ENCODE measurements around the gene PNKD.
A peak's percentile ranks its signal among the peaks of the same experiment; 100 is the strongest.
"Not testable (repeated sequence)": the region's sequence is repeated elsewhere in the genome, so short reads cannot be mapped to it uniquely, and the experiment has no call there.

Gene PNKD

GRCh38 chr2:218257390-218257981 is 12.8 kb upstream of the PNKD start:
- no peak for DNase-seq

DNA sequence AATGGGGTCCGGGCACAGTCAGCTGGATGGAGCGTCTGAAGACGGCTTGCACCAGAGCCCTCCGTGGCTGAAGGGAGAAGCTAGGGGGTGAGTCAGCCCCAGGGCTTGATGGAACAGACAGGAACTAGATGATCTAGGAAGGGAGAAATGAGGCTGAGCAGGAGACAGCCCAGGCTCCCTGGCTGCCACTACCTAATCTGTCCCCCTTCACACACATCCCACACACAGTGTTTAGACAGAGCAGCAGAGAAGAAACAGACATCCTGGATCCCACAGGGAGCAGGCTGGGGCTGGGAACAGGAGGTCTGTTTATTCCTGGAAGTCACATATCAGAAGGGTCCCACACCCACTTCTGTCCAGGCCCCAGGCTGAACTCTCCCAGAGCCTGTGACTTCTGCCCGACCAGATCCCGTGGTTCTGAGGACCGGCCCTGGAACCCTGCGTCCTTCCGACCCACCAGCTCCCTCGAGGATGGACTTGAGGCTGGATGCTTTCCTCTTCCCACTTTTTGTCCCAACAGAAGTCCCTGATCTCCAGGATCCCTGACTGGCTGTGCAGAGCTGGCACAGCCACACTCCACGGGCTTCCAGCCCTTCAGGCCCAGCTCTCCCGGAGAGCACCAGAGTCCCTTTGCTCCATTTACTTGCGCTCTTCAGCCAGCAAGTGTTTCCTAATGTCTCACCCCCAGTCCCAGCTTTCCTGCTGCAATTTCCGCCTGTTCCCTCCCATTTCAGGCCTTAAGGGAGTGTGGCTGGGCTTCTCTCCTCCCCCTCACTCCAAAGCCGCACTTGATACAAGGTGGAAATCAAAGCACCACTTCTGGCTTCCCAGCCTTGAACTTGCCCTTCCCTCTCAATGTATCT is 11.0 kb upstream of the PNKD start:
- DNase-seq: no peak

DNA sequence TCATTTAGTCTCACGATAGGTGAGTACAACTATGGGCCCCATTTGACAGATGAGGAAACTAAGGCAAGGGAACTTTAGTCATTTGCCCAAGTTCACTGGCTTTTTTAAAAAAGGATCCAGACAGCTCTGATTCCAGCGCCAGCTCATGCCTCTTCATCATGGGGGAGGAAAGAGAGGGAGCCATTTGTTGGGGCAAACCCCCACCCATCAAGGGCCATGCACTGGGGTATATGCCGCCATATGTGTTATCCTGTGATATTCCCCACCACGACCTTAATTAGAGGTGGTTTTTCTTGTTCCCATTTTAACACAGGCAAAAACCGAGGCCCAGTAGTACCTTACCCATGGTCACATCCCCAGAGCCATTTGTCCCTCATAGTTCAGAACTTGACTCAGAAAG is 10.2 kb upstream of the PNKD start:
- DNase-seq: no peak

DNA sequence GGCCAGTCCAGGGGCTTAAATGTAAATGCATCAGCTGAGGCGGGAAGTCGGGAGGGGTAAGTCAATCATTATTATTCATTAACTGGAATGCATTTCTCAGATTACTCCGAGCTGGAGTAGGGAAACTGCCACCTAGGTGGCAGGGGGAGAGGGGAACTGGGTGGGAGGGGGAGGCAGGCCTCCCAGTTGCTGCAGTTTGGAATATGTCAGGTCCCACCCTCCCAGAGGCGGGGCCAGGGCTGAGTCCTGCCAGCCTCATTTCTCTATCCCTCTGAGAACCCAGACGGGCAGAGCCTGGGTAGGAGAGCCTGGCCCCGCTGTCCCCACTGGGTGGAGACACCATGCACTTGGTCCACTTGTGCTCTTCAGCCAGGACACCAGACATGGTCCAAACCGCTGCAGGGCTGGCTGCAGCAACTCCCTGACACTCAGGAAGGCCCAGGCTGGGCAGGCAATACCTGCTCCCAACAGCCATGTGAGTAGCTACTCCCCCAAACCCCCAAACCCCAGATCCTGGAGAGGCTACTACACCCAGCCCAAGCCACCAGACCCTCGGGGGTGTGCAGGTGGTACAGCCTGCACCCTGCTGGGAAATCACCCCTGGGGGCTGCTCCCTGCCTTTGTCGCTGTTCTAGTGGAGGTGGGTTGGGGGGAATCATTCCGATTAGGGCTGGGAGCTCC is 9.4 kb upstream of the PNKD start, which contains the start of gene GPBAR1:
Gene GPBAR1, plus strand, starts transcription at position 274 of the 681 bp plus-strand sequence. CDS start 1,710 bp downstream, outside the sequence.
- DNase-seq: no peak

GRCh38 chr2:218261423-218262236 is 8.7 kb upstream of the PNKD start:
- DNase-seq: no peak

DNA sequence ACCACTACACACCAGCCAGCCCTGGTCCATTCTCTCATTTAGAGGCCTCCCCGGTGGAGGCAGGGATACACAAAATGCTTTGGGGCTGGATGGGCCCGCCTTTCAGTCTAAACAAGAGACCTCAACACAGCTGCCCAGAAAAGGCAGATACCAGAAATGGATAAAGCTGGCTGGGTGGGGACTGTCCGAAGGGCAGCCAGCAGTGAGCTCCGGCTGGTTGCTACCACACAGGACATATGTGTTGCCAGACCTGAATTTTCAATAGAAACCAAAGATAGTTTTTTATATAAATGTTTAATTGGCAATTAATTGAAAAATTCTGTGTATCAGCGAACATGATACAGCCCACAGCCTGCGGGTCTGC is 8.1 kb upstream of the PNKD start:
- no peak for DNase-seq

- no peak for DNase-seq
These were observed 7.4 kb upstream of the PNKD start for GRCh38 chr2:218262631-218263586.

DNA sequence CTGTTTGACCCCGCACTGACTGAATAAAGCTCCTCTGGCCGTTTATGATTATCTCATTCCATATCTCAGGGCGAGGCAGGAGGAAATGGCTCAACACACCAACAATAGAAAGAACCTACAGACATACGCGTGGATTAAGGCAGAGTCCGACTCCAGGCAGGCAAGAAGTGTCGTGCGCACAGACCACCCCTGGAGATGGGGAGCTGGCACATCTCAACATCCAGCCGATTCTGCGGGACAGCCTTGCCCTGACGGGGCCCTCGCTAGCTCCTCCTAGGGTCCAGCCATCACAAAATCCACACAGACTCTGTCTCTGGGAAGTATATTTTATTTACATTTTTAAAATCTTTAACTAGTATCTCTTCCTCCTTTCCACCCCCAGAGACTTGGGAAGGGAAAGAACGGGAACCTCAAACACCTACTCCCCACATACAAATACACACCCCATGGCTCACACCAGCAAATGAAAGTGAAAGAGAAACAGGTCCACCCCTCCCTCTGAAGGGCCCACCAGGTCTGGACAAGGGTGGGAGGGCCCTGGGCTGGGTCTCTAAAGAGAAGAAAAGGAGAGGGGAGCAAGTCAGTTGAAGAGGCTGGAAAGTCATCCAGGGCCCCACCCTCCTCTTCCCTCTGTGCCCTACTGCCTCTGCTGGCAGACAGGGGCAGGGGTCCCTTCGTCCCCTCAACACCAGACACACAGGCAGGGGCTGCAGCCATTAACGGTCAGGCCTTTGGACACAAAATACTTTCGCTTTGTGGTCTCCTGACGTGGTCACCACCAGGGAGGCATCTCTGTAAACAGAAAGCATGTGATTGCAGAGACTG is 6.3 kb upstream of the PNKD start:
- DNase-seq: no peak

- DNase-seq: no peak
These were observed 5.4 kb upstream of the PNKD start for GRCh38 chr2:218264773-218265561.

DNA sequence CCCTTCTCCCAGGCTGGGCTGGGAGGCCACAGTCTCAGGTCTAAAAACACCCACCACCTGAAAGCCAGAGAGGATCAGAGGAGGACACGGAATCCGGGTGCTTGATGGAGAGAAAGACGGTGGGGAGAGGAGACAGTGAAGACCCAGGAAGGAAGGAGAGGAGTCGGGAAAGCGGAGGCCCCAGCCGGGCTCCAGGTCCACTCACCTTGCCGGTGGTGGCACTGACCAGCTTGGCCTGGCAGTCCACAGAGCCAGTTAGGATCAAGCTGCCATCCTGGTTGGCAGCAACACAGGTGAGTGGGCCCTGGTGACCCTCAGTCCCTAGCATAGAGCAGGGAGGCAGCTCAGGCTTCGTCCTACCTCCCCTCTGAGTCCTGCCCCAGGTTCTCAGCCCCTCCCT is 4.7 kb upstream of the PNKD start:
- DNase-seq: no peak

DNA sequence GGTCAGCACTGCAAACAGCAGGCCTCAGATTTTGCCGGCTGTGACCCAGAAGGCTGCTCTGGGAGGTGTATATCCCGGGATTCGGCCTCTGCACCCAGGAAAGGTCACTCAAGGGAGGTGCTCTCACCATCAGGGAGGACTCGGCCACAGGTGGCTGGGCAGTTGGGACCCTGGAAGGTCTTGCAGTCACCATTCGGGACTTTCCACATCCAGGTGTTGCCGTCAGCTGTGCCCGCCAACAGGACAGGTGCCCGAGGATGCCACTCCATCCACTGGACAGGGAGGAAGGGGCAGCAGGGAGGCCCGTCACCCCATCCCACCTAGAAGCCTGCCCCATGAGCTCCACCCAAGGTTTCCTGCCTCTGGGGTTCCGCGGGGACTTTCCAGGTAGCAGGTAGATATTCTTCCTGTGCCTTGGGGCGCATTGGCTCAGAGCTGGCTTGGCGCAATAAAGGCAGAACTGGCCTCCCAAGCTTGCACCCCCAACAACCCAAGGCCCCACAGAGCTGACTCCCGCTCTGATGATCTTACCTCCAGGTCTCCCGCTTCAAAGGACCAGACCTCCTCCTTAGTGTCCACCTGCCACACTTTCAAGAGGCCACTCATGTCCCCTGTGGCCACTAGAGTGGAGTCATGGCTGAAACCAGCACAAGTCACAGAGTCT is 3.9 kb upstream of the PNKD start:
- no peak for DNase-seq

DNA sequence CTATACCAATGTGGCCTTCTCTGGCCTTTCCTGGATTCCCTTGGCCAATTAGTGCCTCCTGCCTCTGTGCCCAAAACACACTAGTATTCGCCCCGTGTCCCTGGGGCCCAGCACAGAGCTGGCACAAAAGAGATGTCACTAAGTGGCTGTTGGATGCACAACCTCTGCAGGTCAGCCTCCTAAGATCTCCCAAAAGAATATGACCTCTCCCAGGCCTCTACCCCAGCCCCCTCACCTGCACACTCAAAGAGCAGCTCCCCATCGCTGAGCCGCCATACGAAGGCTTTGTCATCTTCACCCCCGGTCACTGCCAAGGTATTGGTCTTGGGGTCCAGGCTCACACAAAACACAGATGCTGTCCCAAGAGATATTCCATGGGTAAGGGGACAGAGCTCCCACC is 3.1 kb upstream of the PNKD start:
- no peak for DNase-seq

- no peak for DNase-seq
These were observed 585 bp downstream of the PNKD start for GRCh38 chr2:218270721-218271486.

- DNase-seq: no peak
These were observed 1.1 kb downstream of the PNKD start for GRCh38 chr2:218271487-218271797.

DNA sequence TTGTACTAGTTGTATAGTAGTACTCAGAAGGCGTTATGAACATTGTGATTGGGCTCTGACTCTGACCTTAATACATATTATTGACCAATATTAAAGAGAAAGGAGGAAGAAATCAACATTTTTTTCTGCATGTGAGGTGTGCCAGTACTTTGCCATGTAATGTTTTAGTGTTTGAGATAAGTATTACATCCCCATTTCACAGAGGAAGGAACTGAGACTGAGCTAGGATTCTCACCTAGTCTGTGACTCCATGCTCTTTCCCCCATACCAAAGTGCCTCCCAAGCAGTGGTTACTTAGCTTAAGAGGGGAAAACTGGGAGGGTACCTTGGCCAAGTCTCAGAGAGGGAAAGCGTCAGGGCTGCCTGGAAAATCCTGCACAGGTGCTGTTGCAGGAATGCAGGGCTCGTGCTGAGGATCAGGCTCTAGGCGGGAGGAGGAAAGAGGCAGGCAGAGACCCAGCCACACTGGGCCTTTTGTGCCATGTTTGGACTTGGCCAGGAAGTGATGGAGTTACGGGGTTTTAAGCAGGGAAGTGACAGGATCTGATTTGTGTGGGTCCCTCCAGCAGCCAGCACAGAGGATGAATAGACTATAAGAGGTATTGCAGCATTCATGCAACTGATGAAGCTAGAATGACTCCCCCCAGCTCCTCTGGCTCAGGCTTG is 1.7 kb downstream of the PNKD start:
- DNase-seq: no peak

GRCh38 chr2:218272531-218273212 is 2.4 kb downstream of the PNKD start:
- DNase-seq: peak; percentile 86

DNA sequence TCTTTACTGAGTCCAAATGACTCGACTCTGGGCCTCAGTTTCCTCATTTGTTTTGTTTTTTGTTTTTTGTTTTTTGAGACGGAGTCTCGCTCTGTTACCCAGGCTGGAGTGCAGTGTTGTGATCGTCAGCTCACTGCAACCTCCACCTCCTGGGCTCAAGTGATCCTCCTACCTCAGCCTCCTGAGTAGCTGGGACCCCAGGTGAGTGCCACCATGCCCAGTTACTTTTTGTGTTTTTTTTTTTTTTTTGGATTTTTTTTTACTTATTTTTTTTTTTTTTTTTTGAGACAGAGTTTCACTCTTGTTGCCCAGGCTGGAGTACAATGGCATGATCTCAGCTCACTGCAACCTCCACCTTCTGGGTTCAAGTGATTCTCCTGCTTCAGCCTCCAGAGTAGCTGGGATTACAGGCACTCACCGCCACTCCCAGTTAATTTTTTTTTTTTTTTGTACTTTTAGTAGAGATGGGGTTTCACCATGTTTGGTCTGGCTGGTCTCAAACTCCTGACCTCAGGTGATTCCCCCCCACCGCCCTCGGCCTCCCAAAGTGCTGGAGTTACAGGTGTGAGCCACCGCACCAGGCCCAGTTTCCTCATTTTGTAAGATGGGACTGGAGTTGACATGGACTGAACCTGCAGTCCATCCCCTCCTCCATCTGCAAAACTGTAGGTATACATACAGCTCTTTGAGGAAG is 3.0 kb downstream of the PNKD start:
- DNase-seq: not testable (repeated sequence)
